K562 (cell line): Measurements from ENCODE around the gene TSPOAP1. TPM values are rescaled to one million over a fixed set of nuclear protein-coding genes. Genes with fewer than 3 reads are reported as not detected.
A peak's percentile ranks its signal among the peaks of the same experiment; 100 is the strongest.

ENCODE experiments used
- ATAC-seq: fragments of 200-7000 bp; cut with Tn5 transposase; 3 replicates; pipeline ENCODE4 v1.9.1; 2020; ENCODE audit warnings: moderate library complexity
- BruUV-seq: library from RNA; stranded (reverse); fragments of 400-500 nt; replicated peaks from 2 replicates; lab custom pipeline; 2021; lab: Mats Ljungman, UMichigan
- CTCF ChIA-PET: fragments of 300-600 bp; formaldehyde crosslinking; extraction: SDS; loops from one replicate; lab custom pipeline; 2021; ENCODE audit warnings: low intra/inter-chr PET ratio; lab: Yijun Ruan, JAX
- POLR2A ChIA-PET: fragments of 300-600, 350-650 bp; sonication (Branson Sonifier 250); formaldehyde crosslinking; extraction: SDS; loops from one replicate; lab custom pipeline; 2021; ENCODE audit warnings: antibody characterized with exemption, inconsistent platforms; lab: Yijun Ruan, JAX
- DNase-seq, 4 experiments: peaks; one replicate each; pipeline versions ENCODE4 v3.0.0 to v3.0.0-alpha.2; 2011 to 2018; ENCODE audit warnings: low spot score in 3 of 4, mixed read lengths in 3 of 4; ENCODE audit errors: extremely low read depth in 1 of 4
- FAIRE-seq: peaks from 2 replicates; lab custom pipeline; 2011; peaks lifted over from hg19 to GRCh38; lab: Jason Lieb, UNC
- H2AFZ ChIP-seq: 2 replicates; pipeline ENCODE4 v1.6.0; 2011; ENCODE audit warnings: low read depth, low read length, control low read depth, inconsistent platforms
- H3K27ac ChIP-seq: fragments of 200-600 bp; 3 replicates; pipeline ENCODE4 v1.8.0; 2011; ENCODE audit warnings: low read depth, mild to moderate bottlenecking, control low read depth, inconsistent platforms, low read length, moderate library complexity, mixed read lengths; ENCODE audit errors: extremely low read depth
- H3K27me3 ChIP-seq, 2 experiments: fragments of 300-600 bp in 1 of 2; 2 replicates in 1 of 2; 3 replicates in 1 of 2; pipeline versions ENCODE4 v1.6.0 to v1.8.0; 2011; ENCODE audit warnings: inconsistent platforms in 2 of 2, low read length in 2 of 2, mild to moderate bottlenecking in 1 of 2, mixed read lengths in 1 of 2, moderate library complexity in 1 of 2; ENCODE audit not compliant: control insufficient read depth in 2 of 2, insufficient read depth in 2 of 2
- H3K36me3 ChIP-seq: fragments of 300-600 bp; 3 replicates; pipeline ENCODE4 v1.8.0; 2011; ENCODE audit warnings: mild to moderate bottlenecking, low read length, inconsistent platforms; ENCODE audit not compliant: control insufficient read depth, insufficient read depth
- H3K4me1 ChIP-seq, 2 experiments: fragments of 200-600 bp in 1 of 2; replicated peaks in 1 of 2; 2 replicates in 1 of 2; 3 replicates in 1 of 2; pipeline versions ENCODE4 v1.5.1 to v1.8.0; 2011; ENCODE audit warnings: inconsistent platforms in 2 of 2, low read length in 2 of 2, mild to moderate bottlenecking in 1 of 2, mixed read lengths in 1 of 2, moderate library complexity in 1 of 2; ENCODE audit not compliant: control insufficient read depth in 2 of 2, insufficient read depth in 2 of 2
- H3K4me2 ChIP-seq: 2 replicates; pipeline ENCODE4 v1.6.1; 2011; ENCODE audit warnings: low read length, control low read depth, inconsistent platforms, mixed read lengths; ENCODE audit not compliant: insufficient read depth
- H3K4me3 ChIP-seq: fragments of 200-600 bp; sonication (generic), shearing (Covaris generic); 2 replicates; pipeline ENCODE4 v1.5.1; 2016; ENCODE audit warnings: control low read depth, inconsistent platforms
- H3K79me2 ChIP-seq: fragments of 200-600 bp; 3 replicates; pipeline ENCODE4 v1.8.0; 2011; ENCODE audit warnings: low read length, inconsistent platforms; ENCODE audit not compliant: control insufficient read depth, insufficient read depth
- H3K9ac ChIP-seq, 2 experiments: 2 replicates each; pipeline versions ENCODE4 v1.6.0 to v1.6.1; 2011; ENCODE audit warnings: low read depth in 2 of 2, low read length in 2 of 2, control low read depth in 1 of 2, inconsistent platforms in 1 of 2, mild to moderate bottlenecking in 1 of 2, mixed read lengths in 1 of 2; ENCODE audit not compliant: insufficient read depth in 1 of 2
- H3K9me1 ChIP-seq: one replicate; pipeline ENCODE4 v1.6.0; 2011; ENCODE audit warnings: inconsistent platforms, mild to moderate bottlenecking, low read length, moderate library complexity; ENCODE audit not compliant: control insufficient read depth, insufficient read depth
- H3K9me3 ChIP-seq: replicated peaks from 2 replicates; pipeline ENCODE4 v1.5.1; 2011; ENCODE audit warnings: low read depth, low read length, inconsistent platforms; ENCODE audit not compliant: control insufficient read depth, insufficient read depth
- H4K20me1 ChIP-seq: replicated peaks from 2 replicates; pipeline ENCODE4 v1.6.1; 2011; ENCODE audit warnings: low read length, inconsistent platforms, mixed read lengths; ENCODE audit not compliant: control insufficient read depth, insufficient read depth
- ELF2 ChIP-seq: fragments of 250-450 bp; sonication (Bioruptor Pico); IDR thresholded peaks from 2 replicates; pipeline ENCODE4 v1.5.0; 2021; ENCODE audit warnings: mild to moderate bottlenecking
- GABPB2 ChIP-seq: fragments of 250-450 bp; sonication (Bioruptor Pico); conservative IDR thresholded peaks from 2 replicates; pipeline ENCODE4 v1.5.1; 2021; ENCODE audit warnings: mild to moderate bottlenecking
- NCOA2 ChIP-seq, 2 experiments: fragments of 450-650 bp; IDR thresholded peaks; 2 replicates each; pipeline ENCODE4 v1.6.1; 2018; ENCODE audit warnings: mild to moderate bottlenecking in 2 of 2, moderate library complexity in 1 of 2; ENCODE audit not compliant: partially characterized antibody in 2 of 2
- NR2C2 ChIP-seq, 2 experiments: fragments of 200-800 bp in 1 of 2; sonication (Bioruptor generic) in 1 of 2; sonication (generic) in 1 of 2; formaldehyde crosslinking in 1 of 2; IDR thresholded peaks; 2 replicates each; pipeline versions ENCODE4 v1.6.1 to v1.8.0; 2016 to 2022; ENCODE audit warnings: mild to moderate bottlenecking in 1 of 2, missing compliant biosample characterization in 1 of 2, missing genetic modification characterization in 1 of 2, missing genetic modification reagents in 1 of 2
- THAP12 ChIP-seq: fragments of 250-450 bp; sonication (Bioruptor Pico); IDR thresholded peaks from 2 replicates; pipeline ENCODE4 v1.9.0; 2021; ENCODE audit warnings: mild to moderate bottlenecking, inconsistent platforms
- U2AF1 ChIP-seq: fragments of 200-400 bp; formaldehyde crosslinking; optimal IDR thresholded peaks from 2 replicates; pipeline ENCODE3; 2017; ENCODE audit warnings: mild to moderate bottlenecking, low read depth, low read length, moderate library complexity
- ZNF212 ChIP-seq: fragments of 450-650 bp; formaldehyde crosslinking; IDR thresholded peaks from 2 replicates; pipeline ENCODE4 v1.4.0; 2020; ENCODE audit warnings: mild to moderate bottlenecking
- ZZZ3 ChIP-seq: fragments of 450-650 bp; IDR thresholded peaks from 2 replicates; pipeline ENCODE4 v1.6.1; 2016; ENCODE audit warnings: antibody characterized with exemption, mild to moderate bottlenecking, moderate library complexity
- WGBS: fragments of 100-300 bp; shearing (Covaris generic); methylation state at CpG from one replicate; pipeline ENCODE4 v1.1.6; 2016; ENCODE audit warnings: low coverage, mixed read lengths; ENCODE audit not compliant: insufficient coverage; ENCODE audit errors: missing lambda C conversion rate; 5-methylcytosine and 5-hydroxymethylcytosine counted together
- in situ Hi-C: fragments of 300-500 bp; cut with MboI; formaldehyde crosslinking; loops from 4 replicates; pipeline ENCODE4 v1.15.0; 2018; ENCODE audit warnings: inconsistent platforms, mixed read lengths
- intact Hi-C: fragments of 100-400 bp; cut with micrococcal nuclease; formaldehyde crosslinking; loops from 2 replicates; pipeline ENCODE4 v1.14.2; 2022
- polyA plus RNA-seq, 8 experiments: library from polyadenylated mRNA; depleted of rRNA in 4 of 8; stranded (reverse) in 5 of 8; unstranded in 3 of 8; fragments of >200 nt; fragmentation: Nextera tagmentation in 2 of 8; fragmentation: Illumina TruSeq in 1 of 8; extraction: Ambion mirVana in 2 of 8; extraction: Trizol in 1 of 8; gene quantifications; 2 replicates each; pipeline versions ENCODE4 v1.2.1 to v1.2.3, GENCODE V29; 2011 to 2014; ENCODE audit warnings: inconsistent platforms in 1 of 8, missing spikeins in 1 of 8
- total RNA-seq, 7 experiments: library from RNA; depleted of rRNA in 6 of 7; stranded (reverse); fragments of >200 nt in 6 of 7; fragmentation: Illumina TruSeq in 2 of 7; extraction: Trizol in 2 of 7; gene quantifications; 2 replicates each; pipeline versions ENCODE4 v1.2.1 to v1.2.3, GENCODE V29; 2011 to 2021; ENCODE audit warnings: low replicate concordance in 1 of 7

TSPOAP1 gene
- total and polyA plus RNA-seq, 9 of the 15 experiments (the other 6 are each of a cell fraction or from before 2014, with no cell fraction given): 0.87 to 3.9 (median 1.8) TPM; not detected in 2

- TF ChIP-seq U2AF1: no peak
- no peak for TF ChIP-seq NR2C2 (CRISPR knock-in tag; IDR thresholded peaks at IDR 0.05)
- no peak for TF ChIP-seq NR2C2 (tag; IDR thresholded peaks at IDR 0.05)
- TF ChIP-seq ZNF212: no peak
Observed at GRCh38 chr17:58277107-58277801, 51.3 kb downstream of the TSPOAP1 start (continued).

GRCh38 chr17:58276423-58276822 is 52.2 kb downstream of the TSPOAP1 start:
- intact Hi-C loops: no loop called here
- H3K27me3 ChIP-seq: peaks cover 30 to 81% of the 10 kb centered on the region in 2 experiments; a peak in 4 of 5 replicates
- POLR2A ChIA-PET: no interaction called here
- TF ChIP-seq ZZZ3 (no peak), NCOA2 (IDR thresholded peaks at IDR 0.05; ENCODE audit: partially characterized antibody in 2 of 2) (no peak), ELF2 (CRISPR knock-in tag) (no peak), THAP12 (CRISPR knock-in tag) (no peak), GABPB2 (CRISPR knock-in tag) (no peak)

More at GRCh38 chr17:58276423-58276822, 52.2 kb downstream of the TSPOAP1 start:
- WGBS: 0% methylated on average over 2 of the region's 2 CpGs
- in situ Hi-C loops: loop anchor here (25.0 kb wide), 1 partner anchor 736 kb away; no protein-coding TSS in a partner anchor
- Histone ChIP-seq H3K9me3 (no peaks in the 10 kb centered on the region), H3K9ac (no peak overlapping the region), H3K4me3 (no peak overlapping the region), H3K4me1 (peaks cover 5 to 25% of the 10 kb centered on the region in 2 experiments; a peak in 3 of 5 replicates), H3K27ac (no peak overlapping the region), H3K79me2 (no peaks in the 10 kb centered on the region), H2AFZ (no peak overlapping the region), H3K36me3 (no peaks in the 10 kb centered on the region), H3K4me2 (no peak overlapping the region), H3K9me1 (no peaks in the 10 kb centered on the region), H4K20me1 (peaks cover 2% of the 10 kb centered on the region; the same call in 1 of the 2 replicates)
- CTCF ChIA-PET: interaction anchor here (0.6 kb wide), 1 partner anchor 169 kb away, joined by 3 read pairs; no protein-coding TSS in a partner anchor
- no peak for FAIRE-seq
- BruUV-seq: no TSS peak
- ATAC-seq: no peak
- DNase-seq: peak in 1 of 4 experiments; percentile 16
